IMR-90 (cell line): Measurements from ENCODE around the gene ADAMTS3.

Experiments used
- BHLHE40 ChIP-seq: fragments of 150-350 bp; IDR thresholded peaks from 2 replicates; pipeline ENCODE4 v1.6.1; 2016; ENCODE audit warnings: mild to moderate bottlenecking, low read depth, low read length
- CEBPB ChIP-seq: IDR thresholded peaks from 2 replicates; pipeline ENCODE4 v1.6.1; 2012; ENCODE audit warnings: low read depth, low read length, improper control_type of control experiment
- FOS ChIP-seq: fragments of 150-350 bp; IDR thresholded peaks from 2 replicates; pipeline ENCODE4 v1.6.1; 2016; ENCODE audit warnings: low read depth, low read length
- MXI1 ChIP-seq: IDR thresholded peaks from 2 replicates; pipeline ENCODE4 v1.6.1; 2012; ENCODE audit warnings: low read depth, mild to moderate bottlenecking, low read length, moderate library complexity, borderline replicate concordance
- POLR2A ChIP-seq: IDR thresholded peaks from 2 replicates; pipeline ENCODE4 v1.6.1; 2012; ENCODE audit warnings: mild to moderate bottlenecking, low read depth, low read length
- TF ChIP-seq, protein P1 (sequence below): conservative IDR thresholded peaks from 2 replicates; pipeline ENCODE4 v1.5.1; 2012; ENCODE audit warnings: mild to moderate bottlenecking, low read depth, low read length, improper control_type of control experiment

DNA sequence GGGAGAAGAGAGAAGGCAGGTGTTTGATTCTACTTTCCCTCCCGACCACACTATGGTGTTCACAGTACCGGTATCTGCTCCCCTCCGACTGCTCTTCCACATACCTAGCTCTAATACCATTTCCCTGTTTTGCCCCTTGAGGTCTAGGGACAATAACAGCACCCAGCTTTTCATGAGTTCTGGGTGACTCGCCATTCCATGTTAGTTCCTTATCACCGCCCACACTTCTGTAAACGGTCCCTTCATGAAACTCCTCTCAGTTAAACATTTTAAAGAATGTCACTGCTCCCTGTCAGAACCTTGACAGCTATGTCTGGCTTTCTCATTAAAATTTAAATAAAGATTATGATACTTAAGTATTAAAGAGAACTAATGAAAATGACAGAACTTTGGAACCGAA, 136.7 kb downstream of the ADAMTS3 start:
- TF ChIP-seq, protein P1, sequence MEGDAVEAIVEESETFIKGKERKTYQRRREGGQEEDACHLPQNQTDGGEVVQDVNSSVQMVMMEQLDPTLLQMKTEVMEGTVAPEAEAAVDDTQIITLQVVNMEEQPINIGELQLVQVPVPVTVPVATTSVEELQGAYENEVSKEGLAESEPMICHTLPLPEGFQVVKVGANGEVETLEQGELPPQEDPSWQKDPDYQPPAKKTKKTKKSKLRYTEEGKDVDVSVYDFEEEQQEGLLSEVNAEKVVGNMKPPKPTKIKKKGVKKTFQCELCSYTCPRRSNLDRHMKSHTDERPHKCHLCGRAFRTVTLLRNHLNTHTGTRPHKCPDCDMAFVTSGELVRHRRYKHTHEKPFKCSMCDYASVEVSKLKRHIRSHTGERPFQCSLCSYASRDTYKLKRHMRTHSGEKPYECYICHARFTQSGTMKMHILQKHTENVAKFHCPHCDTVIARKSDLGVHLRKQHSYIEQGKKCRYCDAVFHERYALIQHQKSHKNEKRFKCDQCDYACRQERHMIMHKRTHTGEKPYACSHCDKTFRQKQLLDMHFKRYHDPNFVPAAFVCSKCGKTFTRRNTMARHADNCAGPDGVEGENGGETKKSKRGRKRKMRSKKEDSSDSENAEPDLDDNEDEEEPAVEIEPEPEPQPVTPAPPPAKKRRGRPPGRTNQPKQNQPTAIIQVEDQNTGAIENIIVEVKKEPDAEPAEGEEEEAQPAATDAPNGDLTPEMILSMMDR = no peak
- no peak for TF ChIP-seq POLR2A
- TF ChIP-seq CEBPB = no peak
- TF ChIP-seq MXI1 = no peak
- TF ChIP-seq FOS = no peak
- TF ChIP-seq BHLHE40 = no peak
